Measurements from ENCODE around the gene PCDHA7. TPM values are rescaled to one million over a fixed set of nuclear protein-coding genes. Genes with fewer than 3 reads are reported as not detected.
A peak's percentile ranks its signal among the peaks of the same experiment; 100 is the strongest.
"Not testable (repeated sequence)": the region's sequence is repeated elsewhere in the genome, so short reads cannot be mapped to it uniquely, and the experiment has no call there.

The PCDHA7 gene, protein sequence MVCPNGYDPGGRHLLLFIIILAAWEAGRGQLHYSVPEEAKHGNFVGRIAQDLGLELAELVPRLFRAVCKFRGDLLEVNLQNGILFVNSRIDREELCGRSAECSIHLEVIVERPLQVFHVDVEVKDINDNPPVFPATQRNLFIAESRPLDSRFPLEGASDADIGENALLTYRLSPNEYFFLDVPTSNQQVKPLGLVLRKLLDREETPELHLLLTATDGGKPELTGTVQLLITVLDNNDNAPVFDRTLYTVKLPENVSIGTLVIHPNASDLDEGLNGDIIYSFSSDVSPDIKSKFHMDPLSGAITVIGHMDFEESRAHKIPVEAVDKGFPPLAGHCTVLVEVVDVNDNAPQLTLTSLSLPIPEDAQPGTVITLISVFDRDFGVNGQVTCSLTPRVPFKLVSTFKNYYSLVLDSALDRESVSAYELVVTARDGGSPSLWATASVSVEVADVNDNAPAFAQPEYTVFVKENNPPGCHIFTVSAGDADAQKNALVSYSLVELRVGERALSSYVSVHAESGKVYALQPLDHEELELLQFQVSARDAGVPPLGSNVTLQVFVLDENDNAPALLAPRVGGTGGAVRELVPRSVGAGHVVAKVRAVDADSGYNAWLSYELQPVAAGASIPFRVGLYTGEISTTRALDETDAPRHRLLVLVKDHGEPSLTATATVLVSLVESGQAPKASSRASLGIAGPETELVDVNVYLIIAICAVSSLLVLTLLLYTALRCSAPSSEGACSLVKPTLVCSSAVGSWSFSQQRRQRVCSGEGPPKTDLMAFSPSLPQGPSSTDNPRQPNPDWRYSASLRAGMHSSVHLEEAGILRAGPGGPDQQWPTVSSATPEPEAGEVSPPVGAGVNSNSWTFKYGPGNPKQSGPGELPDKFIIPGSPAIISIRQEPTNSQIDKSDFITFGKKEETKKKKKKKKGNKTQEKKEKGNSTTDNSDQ
- polyA plus RNA-seq (2013, experiment 1 of 2; ENCODE audit: insufficient read length): 0.30 TPM
- polyA plus RNA-seq (2013, experiment 2 of 2; ENCODE audit: insufficient read length): 0.35 TPM

GRCh38 chr5:140833993-140834392 is at the start of gene PCDHA7:
Gene PCDHA7, plus strand, starts transcription at chr5:140834269. Its CDS starts 115 bp downstream, at chr5:140834384.
- DNase-seq: peak; percentile 25

DNA sequence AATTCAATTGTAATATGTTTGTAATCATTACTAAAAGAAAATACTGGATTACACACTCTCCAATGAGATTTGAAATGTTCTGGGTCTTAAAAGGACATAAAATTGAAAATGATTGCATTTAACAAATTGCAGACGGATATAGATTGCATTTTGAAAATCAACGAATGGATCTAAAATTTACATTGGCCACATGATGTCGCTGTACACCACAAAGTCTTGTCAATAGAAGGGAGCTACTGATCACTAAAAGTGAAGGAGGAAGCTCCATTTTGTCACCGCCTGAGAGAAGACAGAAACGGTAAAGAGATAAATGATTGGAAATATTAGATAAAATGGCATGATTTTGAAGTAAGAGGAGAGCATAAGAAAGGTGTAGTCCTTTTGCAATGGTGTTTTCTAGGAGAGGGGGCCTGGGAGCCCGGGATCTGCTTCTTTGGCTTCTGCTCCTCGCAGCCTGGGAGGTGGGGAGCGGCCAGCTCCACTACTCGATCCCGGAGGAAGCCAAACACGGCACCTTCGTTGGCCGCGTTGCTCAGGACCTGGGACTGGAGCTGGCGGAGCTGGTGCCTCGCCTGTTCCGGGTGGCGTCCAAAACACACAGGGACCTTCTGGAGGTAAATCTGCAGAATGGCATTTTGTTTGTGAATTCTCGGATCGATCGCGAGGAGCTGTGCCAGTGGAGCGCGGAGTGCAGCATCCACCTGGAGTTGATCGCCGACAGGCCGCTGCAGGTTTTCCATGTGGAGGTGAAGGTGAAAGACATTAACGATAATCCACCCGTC is 48.0 kb upstream of the PCDHA7 start, which contains the start of gene PCDHA1:
Gene PCDHA1 (plus strand): TSS at position 236 of the 782 bp plus-strand sequence.
- no peak for DNase-seq

DNA sequence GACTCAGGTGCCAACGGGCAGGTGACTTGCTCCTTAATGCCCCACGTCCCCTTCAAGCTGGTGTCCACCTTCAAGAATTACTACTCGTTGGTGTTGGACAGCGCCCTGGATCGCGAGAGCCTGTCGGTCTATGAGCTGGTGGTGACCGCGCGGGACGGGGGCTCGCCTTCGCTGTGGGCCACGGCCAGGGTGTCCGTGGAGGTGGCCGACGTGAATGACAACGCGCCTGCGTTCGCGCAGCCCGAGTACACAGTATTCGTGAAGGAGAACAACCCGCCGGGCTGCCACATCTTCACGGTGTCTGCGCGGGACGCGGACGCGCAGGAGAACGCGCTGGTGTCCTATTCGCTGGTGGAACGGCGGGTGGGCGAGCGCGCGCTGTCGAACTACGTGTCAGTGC is 46.6 kb upstream of the PCDHA7 start:
- not testable (repeated sequence) for DNase-seq

- DNase-seq: not testable (repeated sequence)
Measured at GRCh38 chr5:140787849-140788504, 46.1 kb upstream of the PCDHA7 start.

DNA sequence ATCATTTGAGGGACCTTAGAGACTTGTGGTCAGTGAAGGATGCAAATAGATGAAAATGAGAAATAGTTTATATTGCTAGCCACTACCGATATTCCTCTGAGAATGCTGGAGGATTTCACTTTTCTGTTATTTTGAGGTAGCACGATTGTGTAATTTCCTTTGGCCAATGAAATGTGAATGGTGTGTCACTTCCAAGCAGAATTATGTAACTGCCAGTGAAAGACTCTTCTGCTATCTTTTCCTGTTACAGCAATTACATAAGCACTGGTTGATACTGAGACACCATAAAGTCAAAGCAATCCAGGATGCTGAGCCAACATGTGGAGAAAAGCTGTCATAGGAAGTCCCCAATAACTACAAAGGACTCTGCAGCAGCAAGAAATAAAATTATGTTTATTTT is 43.0 kb upstream of the PCDHA7 start:
- DNase-seq: no peak

DNA sequence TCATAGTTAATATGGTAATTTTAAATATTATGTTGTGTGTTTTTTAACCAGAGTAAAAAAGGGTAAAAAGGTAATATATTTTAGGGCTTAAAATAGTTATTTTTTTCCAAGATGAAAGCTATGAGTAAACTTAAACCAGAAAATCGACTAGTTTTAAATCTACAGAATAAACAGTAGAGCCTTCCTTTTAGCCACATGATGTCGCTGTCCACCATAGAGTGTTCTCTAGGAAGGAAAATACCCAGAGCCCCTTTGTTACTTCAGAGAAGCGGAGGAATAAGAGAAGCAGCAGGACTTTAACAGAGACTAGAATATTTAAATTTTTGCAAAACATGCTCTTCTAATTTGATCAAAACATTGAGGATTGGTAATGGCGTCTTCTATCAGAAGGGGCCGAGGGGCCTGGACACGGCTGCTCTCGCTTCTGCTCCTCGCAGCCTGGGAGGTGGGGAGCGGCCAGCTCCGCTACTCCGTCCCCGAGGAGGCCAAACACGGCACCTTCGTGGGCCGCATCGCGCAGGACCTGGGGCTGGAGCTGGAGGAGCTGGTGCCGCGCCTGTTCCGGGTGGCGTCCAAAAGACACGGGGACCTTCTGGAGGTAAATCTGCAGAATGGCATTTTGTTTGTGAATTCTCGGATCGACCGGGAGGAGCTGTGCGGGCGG is 39.3 kb upstream of the PCDHA7 start, which contains the start of gene PCDHA2:
Gene PCDHA2 (plus strand): TSS at position 258 of the 664 bp plus-strand sequence.
- DNase-seq: no peak

- no peak for DNase-seq
Measured at GRCh38 chr5:140795259-140795641, 38.8 kb upstream of the PCDHA7 start.

- not testable (repeated sequence) for DNase-seq
Measured at GRCh38 chr5:140796072-140796717, 37.9 kb upstream of the PCDHA7 start.

DNA sequence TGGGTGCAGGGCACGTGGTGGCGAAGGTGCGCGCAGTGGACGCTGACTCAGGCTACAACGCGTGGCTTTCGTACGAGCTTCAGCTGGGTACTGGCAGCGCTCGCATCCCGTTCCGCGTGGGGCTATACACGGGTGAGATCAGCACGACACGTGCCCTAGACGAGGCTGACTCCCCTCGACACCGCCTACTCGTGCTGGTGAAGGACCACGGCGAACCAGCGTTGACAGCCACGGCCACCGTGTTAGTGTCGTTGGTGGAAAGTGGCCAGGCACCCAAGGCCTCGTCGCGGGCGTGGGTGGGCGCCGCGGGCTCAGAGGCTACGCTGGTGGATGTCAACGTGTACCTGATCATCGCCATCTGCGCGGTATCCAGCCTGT is 37.4 kb upstream of the PCDHA7 start:
- DNase-seq: no peak

- DNase-seq: no peak
Measured at GRCh38 chr5:140800816-140801493, 33.1 kb upstream of the PCDHA7 start, which contains the start of gene PCDHA3. Gene PCDHA3, plus strand, starts transcription at chr5:140801057.

DNA sequence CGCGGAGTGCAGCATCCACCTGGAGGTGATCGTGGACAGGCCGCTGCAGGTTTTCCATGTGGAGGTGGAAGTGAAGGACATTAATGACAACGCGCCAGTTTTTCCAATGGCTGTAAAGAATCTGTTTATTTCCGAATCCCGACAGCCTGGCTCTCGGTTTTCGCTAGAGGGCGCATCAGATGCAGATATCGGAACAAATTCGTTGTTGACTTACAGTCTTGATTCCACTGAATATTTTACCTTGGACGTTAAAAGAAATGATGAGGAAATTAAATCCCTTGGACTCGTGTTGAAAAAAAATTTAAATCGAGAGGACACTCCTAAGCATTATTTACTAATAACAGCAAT is 32.6 kb upstream of the PCDHA7 start:
- no peak for DNase-seq

GRCh38 chr5:140802381-140802780 is 31.7 kb upstream of the PCDHA7 start:
- DNase-seq: not testable (repeated sequence)

DNA sequence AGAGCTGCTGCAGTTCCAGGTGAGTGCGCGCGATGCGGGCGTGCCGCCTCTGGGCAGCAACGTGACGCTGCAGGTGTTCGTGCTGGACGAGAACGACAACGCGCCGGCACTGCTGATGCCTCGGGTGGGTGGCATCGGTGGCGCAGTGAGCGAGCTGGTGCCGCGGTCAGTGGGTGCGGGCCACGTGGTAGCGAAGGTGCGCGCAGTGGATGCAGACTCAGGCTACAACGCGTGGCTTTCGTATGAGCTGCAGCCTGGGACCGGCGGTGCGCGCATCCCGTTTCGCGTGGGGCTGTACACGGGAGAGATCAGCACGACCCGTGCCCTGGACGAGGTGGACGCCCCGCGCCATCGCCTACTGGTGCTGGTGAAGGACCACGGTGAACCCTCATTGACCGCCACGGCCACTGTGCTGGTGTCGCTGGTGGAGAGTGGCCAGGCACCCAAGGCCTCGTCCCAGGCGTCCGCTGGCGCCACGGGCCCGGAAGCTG is 31.2 kb upstream of the PCDHA7 start:
- DNase-seq: no peak

DNA sequence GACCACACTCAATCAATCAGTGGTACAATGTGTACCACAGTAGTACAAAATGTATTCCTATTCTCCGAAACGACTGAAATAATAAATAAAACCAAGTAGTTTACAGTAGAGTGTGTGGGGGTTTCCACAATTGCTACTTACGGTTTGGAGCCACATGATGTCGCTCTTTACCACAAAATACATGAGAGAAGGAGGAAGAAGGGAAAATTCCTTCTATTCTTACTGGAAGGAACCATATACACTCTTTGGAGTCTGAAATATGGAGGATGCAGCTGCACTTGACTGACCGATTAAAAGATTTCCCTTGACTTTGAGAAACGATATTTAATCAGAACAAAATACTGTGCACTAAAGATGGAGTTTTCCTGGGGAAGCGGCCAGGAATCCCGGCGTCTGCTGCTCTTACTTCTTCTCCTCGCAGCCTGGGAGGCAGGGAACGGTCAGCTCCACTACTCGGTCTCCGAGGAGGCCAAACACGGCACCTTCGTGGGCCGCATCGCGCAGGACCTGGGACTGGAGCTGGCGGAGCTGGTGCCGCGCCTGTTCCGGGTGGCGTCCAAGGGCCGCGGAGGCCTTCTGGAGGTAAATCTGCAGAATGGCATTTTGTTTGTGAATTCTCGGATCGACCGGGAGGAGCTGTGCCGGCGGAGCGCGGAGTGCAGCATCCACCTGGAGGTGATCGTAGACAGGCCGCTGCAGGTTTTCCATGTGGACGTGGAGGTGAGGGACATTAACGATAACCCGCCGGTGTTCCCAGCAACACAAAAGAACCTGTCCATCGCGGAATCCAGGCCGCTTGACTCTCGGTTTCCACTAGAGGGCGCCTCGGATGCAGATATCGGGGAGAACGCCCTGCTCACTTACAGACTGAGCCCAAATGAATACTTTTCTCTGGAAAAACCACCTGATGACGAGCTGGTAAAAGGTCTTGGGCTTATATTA is 27.0 kb upstream of the PCDHA7 start, which contains the start of gene PCDHA4:
Gene PCDHA4 (plus strand): TSS at position 235 of the 942 bp plus-strand sequence.
- no peak for DNase-seq

DNA sequence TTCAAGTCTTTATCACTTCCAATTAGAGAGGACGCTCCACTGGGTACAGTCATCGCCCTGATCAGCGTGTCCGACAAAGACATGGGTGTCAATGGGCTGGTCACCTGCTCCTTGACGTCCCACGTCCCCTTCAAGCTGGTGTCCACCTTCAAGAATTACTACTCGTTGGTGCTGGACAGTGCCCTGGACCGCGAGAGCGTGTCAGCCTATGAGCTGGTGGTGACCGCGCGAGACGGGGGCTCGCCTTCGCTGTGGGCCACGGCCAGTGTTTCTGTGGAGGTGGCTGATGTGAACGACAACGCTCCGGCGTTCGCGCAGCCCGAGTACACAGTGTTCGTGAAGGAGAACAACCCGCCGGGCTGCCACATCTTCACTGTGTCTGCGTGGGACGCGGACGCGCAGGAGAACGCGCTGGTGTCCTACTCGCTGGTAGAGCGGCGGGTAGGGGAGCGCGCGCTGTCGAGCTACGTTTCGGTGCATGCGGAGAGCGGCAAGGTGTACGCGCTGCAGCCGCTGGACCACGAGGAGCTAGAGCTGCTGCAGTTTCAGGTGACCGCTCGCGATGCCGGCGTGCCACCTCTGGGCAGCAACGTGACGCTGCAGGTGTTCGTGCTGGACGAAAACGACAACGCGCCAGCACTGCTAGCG is 25.7 kb upstream of the PCDHA7 start:
- DNase-seq: not testable (repeated sequence)

DNA sequence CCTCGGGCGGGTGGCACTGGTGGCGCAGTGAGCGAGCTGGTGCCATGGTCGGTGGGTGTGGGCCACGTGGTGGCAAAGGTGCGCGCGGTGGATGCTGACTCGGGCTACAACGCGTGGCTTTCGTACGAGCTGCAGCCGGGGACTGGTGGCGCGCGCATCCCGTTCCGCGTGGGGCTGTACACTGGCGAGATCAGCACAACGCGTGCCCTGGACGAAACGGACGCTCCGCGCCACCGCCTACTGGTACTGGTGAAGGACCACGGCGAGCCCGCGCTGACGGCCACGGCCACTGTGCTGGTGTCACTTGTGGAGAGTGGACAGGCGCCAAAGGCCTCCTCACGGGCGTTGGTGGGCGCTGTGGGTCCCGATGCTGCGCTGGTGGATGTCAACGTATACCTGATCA is 25.2 kb upstream of the PCDHA7 start:
- no peak for DNase-seq

- no peak for DNase-seq
Measured at GRCh38 chr5:140821375-140822280, 12.4 kb upstream of the PCDHA7 start, which contains the start of gene PCDHA5. Gene PCDHA5, plus strand, starts transcription at chr5:140821613.
